ENCODE results near the gene MICU1. TPM values are rescaled to one million over a fixed set of nuclear protein-coding genes. Genes with fewer than 3 reads are reported as not detected.

MICU1 gene
- total and polyA plus RNA-seq, 2 experiments from 2014 or later, result 27.5 to 52.3 TPM

DNA sequence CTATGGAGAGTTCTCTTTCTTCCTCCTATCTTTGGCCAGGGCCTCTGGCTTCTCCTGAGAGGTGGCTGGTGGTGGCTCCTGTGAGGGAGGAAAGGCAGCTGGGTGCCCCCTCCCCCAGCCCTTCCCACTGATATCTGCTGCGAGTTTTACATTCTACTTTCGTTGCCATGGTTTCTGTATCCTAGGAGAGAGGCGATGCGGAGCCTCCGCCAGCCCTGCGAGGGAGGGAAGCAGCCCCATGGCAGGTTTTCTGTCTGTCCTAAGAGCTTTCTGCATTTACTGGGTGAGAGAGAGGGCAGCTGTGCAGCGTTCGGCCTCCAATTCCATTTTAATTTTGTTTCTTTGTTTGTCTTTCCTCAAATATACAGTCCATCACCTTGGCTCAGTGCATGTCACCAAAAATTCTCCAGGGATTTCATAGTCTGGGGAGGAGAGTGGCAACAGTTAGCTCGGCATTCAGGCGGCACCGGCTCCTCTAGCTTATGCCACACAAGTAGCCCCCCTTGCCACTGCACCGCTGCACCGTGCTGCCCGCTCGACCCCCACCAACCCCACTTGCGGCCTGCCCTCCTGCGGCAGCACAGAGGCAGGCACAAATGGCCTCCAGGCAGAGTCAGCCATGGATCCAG is 291.6 kb downstream of the MICU1 start:
- no peaks in the 10 kb centered on the region for H3K79me2 ChIP-seq (replicated peaks; ENCODE audit: insufficient read depth)
- Mint-ChIP-seq H3K9me3 (no peaks in the 10 kb centered on the region; the same call in 2 of the 3 replicates), H3K27ac (peak overlapping the region; percentile 7; the same call in 1 of the 2 replicates), H3K4me3 (no peak overlapping the region), H3K36me3 (ENCODE audit: low read depth) (peaks cover 40% of the 10 kb centered on the region; the same call in 2 of the 3 replicates), H3K4me1 (peaks cover 46% of the 10 kb centered on the region), H3K27me3 (ENCODE audit: insufficient read depth, low read depth, poor library complexity) (peaks cover 23% of the 10 kb centered on the region)
- ATAC-seq (peak; percentile 18), DNase-seq (ENCODE audit: low spot score) (peak; percentile 86)
- H4K20me1 ChIP-seq (replicated peaks; ENCODE audit: insufficient read depth), result 0 out of 2 replicates have a peak, but pooled peaks cover 3% of the 10 kb centered on the region
- H3F3A ChIP-seq (replicated peaks; ENCODE audit: low read depth), result peaks cover 16% of the 10 kb centered on the region
- no peaks in the 10 kb centered on the region for H3K27me3 ChIP-seq (ENCODE audit: insufficient read depth)
- no peaks in the 10 kb centered on the region for H3K9me2 ChIP-seq (ENCODE audit: insufficient read depth)
- no peak for TF ChIP-seq JUNB (IDR thresholded peaks at IDR 0.05; ENCODE audit: unreplicated experiment)
- TF ChIP-seq CREB1 (CRISPR knock-in tag; IDR thresholded peaks at IDR 0.05; ENCODE audit: low read depth), result no peak
- TF ChIP-seq ZNF331 (CRISPR knock-in tag; IDR thresholded peaks at IDR 0.05; ENCODE audit: low read depth), result no peak
- TF ChIP-seq, protein P1, sequence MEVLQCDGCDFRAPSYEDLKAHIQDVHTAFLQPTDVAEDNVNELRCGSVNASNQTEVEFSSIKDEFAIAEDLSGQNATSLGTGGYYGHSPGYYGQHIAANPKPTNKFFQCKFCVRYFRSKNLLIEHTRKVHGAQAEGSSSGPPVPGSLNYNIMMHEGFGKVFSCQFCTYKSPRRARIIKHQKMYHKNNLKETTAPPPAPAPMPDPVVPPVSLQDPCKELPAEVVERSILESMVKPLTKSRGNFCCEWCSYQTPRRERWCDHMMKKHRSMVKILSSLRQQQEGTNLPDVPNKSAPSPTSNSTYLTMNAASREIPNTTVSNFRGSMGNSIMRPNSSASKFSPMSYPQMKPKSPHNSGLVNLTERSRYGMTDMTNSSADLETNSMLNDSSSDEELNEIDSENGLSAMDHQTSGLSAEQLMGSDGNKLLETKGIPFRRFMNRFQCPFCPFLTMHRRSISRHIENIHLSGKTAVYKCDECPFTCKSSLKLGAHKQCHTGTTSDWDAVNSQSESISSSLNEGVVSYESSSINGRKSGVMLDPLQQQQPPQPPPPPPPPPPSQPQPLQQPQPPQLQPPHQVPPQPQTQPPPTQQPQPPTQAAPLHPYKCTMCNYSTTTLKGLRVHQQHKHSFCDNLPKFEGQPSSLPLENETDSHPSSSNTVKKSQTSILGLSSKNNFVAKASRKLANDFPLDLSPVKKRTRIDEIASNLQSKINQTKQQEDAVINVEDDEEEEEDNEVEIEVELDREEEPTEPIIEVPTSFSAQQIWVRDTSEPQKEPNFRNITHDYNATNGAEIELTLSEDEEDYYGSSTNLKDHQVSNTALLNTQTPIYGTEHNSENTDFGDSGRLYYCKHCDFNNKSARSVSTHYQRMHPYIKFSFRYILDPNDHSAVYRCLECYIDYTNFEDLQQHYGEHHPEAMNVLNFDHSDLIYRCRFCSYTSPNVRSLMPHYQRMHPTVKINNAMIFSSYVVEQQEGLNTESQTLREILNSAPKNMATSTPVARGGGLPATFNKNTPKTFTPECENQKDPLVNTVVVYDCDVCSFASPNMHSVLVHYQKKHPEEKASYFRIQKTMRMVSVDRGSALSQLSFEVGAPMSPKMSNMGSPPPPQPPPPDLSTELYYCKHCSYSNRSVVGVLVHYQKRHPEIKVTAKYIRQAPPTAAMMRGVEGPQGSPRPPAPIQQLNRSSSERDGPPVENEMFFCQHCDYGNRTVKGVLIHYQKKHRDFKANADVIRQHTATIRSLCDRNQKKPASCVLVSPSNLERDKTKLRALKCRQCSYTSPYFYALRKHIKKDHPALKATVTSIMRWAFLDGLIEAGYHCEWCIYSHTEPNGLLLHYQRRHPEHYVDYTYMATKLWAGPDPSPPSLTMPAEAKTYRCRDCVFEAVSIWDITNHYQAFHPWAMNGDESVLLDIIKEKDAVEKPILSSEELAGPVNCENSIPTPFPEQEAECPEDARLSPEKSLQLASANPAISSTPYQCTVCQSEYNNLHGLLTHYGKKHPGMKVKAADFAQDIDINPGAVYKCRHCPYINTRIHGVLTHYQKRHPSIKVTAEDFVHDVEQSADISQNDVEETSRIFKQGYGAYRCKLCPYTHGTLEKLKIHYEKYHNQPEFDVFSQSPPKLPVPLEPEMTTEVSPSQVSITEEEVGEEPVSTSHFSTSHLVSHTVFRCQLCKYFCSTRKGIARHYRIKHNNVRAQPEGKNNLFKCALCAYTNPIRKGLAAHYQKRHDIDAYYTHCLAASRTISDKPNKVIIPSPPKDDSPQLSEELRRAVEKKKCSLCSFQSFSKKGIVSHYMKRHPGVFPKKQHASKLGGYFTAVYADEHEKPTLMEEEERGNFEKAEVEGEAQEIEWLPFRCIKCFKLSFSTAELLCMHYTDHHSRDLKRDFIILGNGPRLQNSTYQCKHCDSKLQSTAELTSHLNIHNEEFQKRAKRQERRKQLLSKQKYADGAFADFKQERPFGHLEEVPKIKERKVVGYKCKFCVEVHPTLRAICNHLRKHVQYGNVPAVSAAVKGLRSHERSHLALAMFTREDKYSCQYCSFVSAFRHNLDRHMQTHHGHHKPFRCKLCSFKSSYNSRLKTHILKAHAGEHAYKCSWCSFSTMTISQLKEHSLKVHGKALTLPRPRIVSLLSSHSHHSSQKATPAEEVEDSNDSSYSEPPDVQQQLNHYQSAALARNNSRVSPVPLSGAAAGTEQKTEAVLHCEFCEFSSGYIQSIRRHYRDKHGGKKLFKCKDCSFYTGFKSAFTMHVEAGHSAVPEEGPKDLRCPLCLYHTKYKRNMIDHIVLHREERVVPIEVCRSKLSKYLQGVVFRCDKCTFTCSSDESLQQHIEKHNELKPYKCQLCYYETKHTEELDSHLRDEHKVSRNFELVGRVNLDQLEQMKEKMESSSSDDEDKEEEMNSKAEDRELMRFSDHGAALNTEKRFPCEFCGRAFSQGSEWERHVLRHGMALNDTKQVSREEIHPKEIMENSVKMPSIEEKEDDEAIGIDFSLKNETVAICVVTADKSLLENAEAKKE (CRISPR knock-in tag; IDR thresholded peaks at IDR 0.05), result no peak
- no peak for TF ChIP-seq ZNF114 (CRISPR knock-in tag; IDR thresholded peaks at IDR 0.05)
- TF ChIP-seq, protein P2, sequence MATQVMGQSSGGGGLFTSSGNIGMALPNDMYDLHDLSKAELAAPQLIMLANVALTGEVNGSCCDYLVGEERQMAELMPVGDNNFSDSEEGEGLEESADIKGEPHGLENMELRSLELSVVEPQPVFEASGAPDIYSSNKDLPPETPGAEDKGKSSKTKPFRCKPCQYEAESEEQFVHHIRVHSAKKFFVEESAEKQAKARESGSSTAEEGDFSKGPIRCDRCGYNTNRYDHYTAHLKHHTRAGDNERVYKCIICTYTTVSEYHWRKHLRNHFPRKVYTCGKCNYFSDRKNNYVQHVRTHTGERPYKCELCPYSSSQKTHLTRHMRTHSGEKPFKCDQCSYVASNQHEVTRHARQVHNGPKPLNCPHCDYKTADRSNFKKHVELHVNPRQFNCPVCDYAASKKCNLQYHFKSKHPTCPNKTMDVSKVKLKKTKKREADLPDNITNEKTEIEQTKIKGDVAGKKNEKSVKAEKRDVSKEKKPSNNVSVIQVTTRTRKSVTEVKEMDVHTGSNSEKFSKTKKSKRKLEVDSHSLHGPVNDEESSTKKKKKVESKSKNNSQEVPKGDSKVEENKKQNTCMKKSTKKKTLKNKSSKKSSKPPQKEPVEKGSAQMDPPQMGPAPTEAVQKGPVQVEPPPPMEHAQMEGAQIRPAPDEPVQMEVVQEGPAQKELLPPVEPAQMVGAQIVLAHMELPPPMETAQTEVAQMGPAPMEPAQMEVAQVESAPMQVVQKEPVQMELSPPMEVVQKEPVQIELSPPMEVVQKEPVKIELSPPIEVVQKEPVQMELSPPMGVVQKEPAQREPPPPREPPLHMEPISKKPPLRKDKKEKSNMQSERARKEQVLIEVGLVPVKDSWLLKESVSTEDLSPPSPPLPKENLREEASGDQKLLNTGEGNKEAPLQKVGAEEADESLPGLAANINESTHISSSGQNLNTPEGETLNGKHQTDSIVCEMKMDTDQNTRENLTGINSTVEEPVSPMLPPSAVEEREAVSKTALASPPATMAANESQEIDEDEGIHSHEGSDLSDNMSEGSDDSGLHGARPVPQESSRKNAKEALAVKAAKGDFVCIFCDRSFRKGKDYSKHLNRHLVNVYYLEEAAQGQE (IDR thresholded peaks at IDR 0.05; ENCODE audit: unreplicated experiment), result no peak
- no peak for TF ChIP-seq ETS1 (IDR thresholded peaks at IDR 0.05)
- TF ChIP-seq, protein P3, sequence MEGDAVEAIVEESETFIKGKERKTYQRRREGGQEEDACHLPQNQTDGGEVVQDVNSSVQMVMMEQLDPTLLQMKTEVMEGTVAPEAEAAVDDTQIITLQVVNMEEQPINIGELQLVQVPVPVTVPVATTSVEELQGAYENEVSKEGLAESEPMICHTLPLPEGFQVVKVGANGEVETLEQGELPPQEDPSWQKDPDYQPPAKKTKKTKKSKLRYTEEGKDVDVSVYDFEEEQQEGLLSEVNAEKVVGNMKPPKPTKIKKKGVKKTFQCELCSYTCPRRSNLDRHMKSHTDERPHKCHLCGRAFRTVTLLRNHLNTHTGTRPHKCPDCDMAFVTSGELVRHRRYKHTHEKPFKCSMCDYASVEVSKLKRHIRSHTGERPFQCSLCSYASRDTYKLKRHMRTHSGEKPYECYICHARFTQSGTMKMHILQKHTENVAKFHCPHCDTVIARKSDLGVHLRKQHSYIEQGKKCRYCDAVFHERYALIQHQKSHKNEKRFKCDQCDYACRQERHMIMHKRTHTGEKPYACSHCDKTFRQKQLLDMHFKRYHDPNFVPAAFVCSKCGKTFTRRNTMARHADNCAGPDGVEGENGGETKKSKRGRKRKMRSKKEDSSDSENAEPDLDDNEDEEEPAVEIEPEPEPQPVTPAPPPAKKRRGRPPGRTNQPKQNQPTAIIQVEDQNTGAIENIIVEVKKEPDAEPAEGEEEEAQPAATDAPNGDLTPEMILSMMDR (conservative IDR thresholded peaks at IDR 0.05; ENCODE audit: low read depth in 2 of 2), result no peak
- TF ChIP-seq NANOG (IDR thresholded peaks at IDR 0.05; ENCODE audit: borderline replicate concordance), result no peak
- TF ChIP-seq EZH2 (IDR thresholded peaks at IDR 0.05; ENCODE audit: low read depth, unreplicated experiment), result no peak
- TF ChIP-seq STAT1 (IDR thresholded peaks at IDR 0.05; ENCODE audit: unreplicated experiment), result no peak
- TF ChIP-seq EZH2phosphoT487 (IDR thresholded peaks at IDR 0.05; ENCODE audit: unreplicated experiment), result no peak
- no peak for TF ChIP-seq POLR2AphosphoS5 (IDR thresholded peaks at IDR 0.05; ENCODE audit: low read depth)
- H3K4me3 ChIP-seq, result no peak overlapping the region
- no peak overlapping the region for H3K27ac ChIP-seq (ENCODE audit: low read depth)
- no peak overlapping the region for H2AFZ ChIP-seq
- peaks cover 4% of the 10 kb centered on the region; the same call in 1 of the 2 replicates for H3K36me3 ChIP-seq (ENCODE audit: insufficient read depth)
- peaks cover 16% of the 10 kb centered on the region; the same call in 1 of the 2 replicates for H3K4me1 ChIP-seq (ENCODE audit: insufficient read depth)
- H3K4me2 ChIP-seq, result no peak overlapping the region

All from GM23338 (cell line).